Transverse colon (tissue), 4 donors: ENCODE measurements around the gene ZNF160. TPM values are rescaled to one million over a fixed set of nuclear protein-coding genes. Genes with fewer than 3 reads are reported as not detected.

Experiments
- DNase-seq: peaks from one replicate; pipeline ENCODE4 v3.0.0-alpha.2; 2019
- H3K27ac ChIP-seq, 4 donors: fragments of 200-600 bp; sonication (generic); 2 replicates each; pipeline ENCODE4 v1.5.1; 2016 to 2018; ENCODE audit warnings: inconsistent platforms in 4 of 4
- H3K27me3 ChIP-seq: fragments of 200-600 bp; sonication (generic); 2 replicates; pipeline ENCODE4 v1.5.1; 2017; ENCODE audit warnings: inconsistent platforms
- H3K36me3 ChIP-seq, 4 donors: fragments of 200-600 bp; sonication (generic); 2 replicates each; pipeline ENCODE4 v1.5.1; 2017 to 2019; ENCODE audit warnings: inconsistent platforms in 4 of 4
- H3K4me1 ChIP-seq, 4 donors: fragments of 200-600 bp; sonication (generic); 2 replicates each; pipeline ENCODE4 v1.5.1; 2017 to 2020; ENCODE audit warnings: inconsistent platforms in 4 of 4
- H3K4me3 ChIP-seq, 4 donors: fragments of 200-600 bp; sonication (generic); 1 replicate in 1 of 4; 2 replicates in 3 of 4; pipeline versions ENCODE4 v1.5.1 to v1.6.1; 2017 to 2019; ENCODE audit warnings: inconsistent platforms in 4 of 4
- H3K9me3 ChIP-seq, 2 donors: fragments of 200-600 bp; sonication (generic); 2 replicates each; pipeline ENCODE4 v1.5.1; 2017 to 2019; ENCODE audit warnings: inconsistent platforms in 2 of 2
- CTCF ChIP-seq, 5 experiments: fragments of 200-600 bp in 3 of 5; fragments of 450-650 bp in 2 of 5; sonication (generic) in 3 of 5; IDR thresholded peaks; 1 replicate in 2 of 5; 2 replicates in 3 of 5; pipeline ENCODE4 v1.5.1; 2016 to 2017; ENCODE audit warnings: antibody characterized with exemption in 5 of 5, inconsistent platforms in 3 of 5, mild to moderate bottlenecking in 2 of 5, moderate library complexity in 1 of 5
- EP300 ChIP-seq: sonication (generic); formaldehyde crosslinking; IDR thresholded peaks from one replicate; pipeline ENCODE4 v1.6.1; 2017; ENCODE audit warnings: antibody characterized with exemption, low read depth
- POLR2A ChIP-seq: fragments of 450-650 bp; IDR thresholded peaks from one replicate; pipeline ENCODE4 v1.6.1; 2016; ENCODE audit warnings: antibody characterized with exemption, mild to moderate bottlenecking, moderate library complexity
- POLR2AphosphoS5 ChIP-seq, 3 donors: sonication (generic); formaldehyde crosslinking; IDR thresholded peaks; one replicate each; pipeline ENCODE4 v1.6.1; 2016; ENCODE audit warnings: antibody characterized with exemption in 3 of 3
- WGBS, 2 donors: methylation state at CpG; one replicate each; pipeline ENCODE4 v1.1.5; 2018; ENCODE audit warnings: low coverage in 1 of 2; 5-methylcytosine and 5-hydroxymethylcytosine counted together
- in situ Hi-C, 4 donors: fragments of 200-750 bp; cut with MboI; loops; one replicate each; pipeline versions ENCODE4 v1.15.0 to v1.15.1; 2017; ENCODE audit warnings: low sequenced_read_pairs in 3 of 4, low pct_ligation_motif_present in 1 of 4, low pct_unique_long_range_greater_than_20kb in 1 of 4
- intact Hi-C: fragments of 100-400 bp; cut with DNase I; formaldehyde crosslinking; loops from one replicate; pipeline ENCODE4 v1.15.1; 2023; ENCODE audit warnings: low total_unique reads
- total RNA-seq, 4 donors: library from RNA; depleted of rRNA; stranded (reverse); fragments of >200 nt; gene quantifications; one replicate each; pipeline ENCODE4 v1.1.0, GENCODE V29; 2016

Gene ZNF160
- total RNA-seq, 4 donors from 2014 or later: 23.9 to 47.0 (median 33.6) TPM

GRCh38 chr19:53078668-53079067 is 24.6 kb downstream of the ZNF160 start:
- DNase-seq: no peak
- Histone ChIP-seq H3K27me3 (no peaks in the 10 kb centered on the region), H3K36me3 (peaks cover 0 to 88% (median 20%) of the 10 kb centered on the region in 4 donors), H3K9me3 (peaks cover 28 to 29% of the 10 kb centered on the region in 2 donors), H3K4me1 (no peaks in the 10 kb centered on the region), H3K4me3 (no peak overlapping the region), H3K27ac (no peak overlapping the region)
- in situ Hi-C loops: no loop called here
- intact Hi-C loops: no loop called here
- 92 to 100% methylated on average over 1 of the region's 1 CpG for WGBS, 2 donors
- TF ChIP-seq POLR2AphosphoS5 (IDR thresholded peaks at IDR 0.05) (no peak), EP300 (no peak), POLR2A (no peak), CTCF (IDR thresholded peaks at IDR 0.05) (no peak)

GRCh38 chr19:53076984-53077383 is 26.2 kb downstream of the ZNF160 start:
- Histone ChIP-seq H3K4me1 (no peaks in the 10 kb centered on the region), H3K27ac (no peak overlapping the region), H3K9me3 (peaks cover 39 to 42% of the 10 kb centered on the region in 2 donors), H3K27me3 (no peaks in the 10 kb centered on the region), H3K4me3 (no peak overlapping the region), H3K36me3 (peaks cover 0 to 88% (median 31%) of the 10 kb centered on the region in 4 donors)
- intact Hi-C loops: no loop called here
- TF ChIP-seq POLR2AphosphoS5 (IDR thresholded peaks at IDR 0.05) (no peak), CTCF (IDR thresholded peaks at IDR 0.05) (peak in 3 of 5 experiments; percentile 29 to 53 (median 36)), EP300 (no peak), POLR2A (no peak)
- 75 to 100% methylated on average over 1 to 10 of the region's 10 CpGs for WGBS, 2 donors
- DNase-seq: peak; percentile 18
- in situ Hi-C loops: no loop called here

GRCh38 chr19:53068834-53069233 is 34.4 kb downstream of the ZNF160 start:
- WGBS, 2 donors: 89 to 93% methylated on average over 4 to 5 of the region's 5 CpGs
- Histone ChIP-seq H3K27ac (no peak overlapping the region), H3K27me3 (no peaks in the 10 kb centered on the region), H3K36me3 (peaks cover 5 to 73% (median 37%) of the 10 kb centered on the region in 4 donors), H3K4me3 (no peak overlapping the region), H3K4me1 (no peaks in the 10 kb centered on the region), H3K9me3 (peaks cover 76 to 88% of the 10 kb centered on the region in 2 donors)
- in situ Hi-C loops (no loop called here), intact Hi-C loops (no loop called here)
- TF ChIP-seq CTCF (IDR thresholded peaks at IDR 0.05) (no peak), EP300 (no peak), POLR2AphosphoS5 (IDR thresholded peaks at IDR 0.05) (no peak), POLR2A (no peak)
- no peak for DNase-seq

GRCh38 chr19:53068199-53068598 is 35.0 kb downstream of the ZNF160 start:
- H3K27ac ChIP-seq: no peak overlapping the region
- WGBS, 2 donors: 93 to 100% methylated on average over 2 to 4 of the region's 4 CpGs
- H3K27me3 ChIP-seq: no peaks in the 10 kb centered on the region
- no peak overlapping the region for H3K4me3 ChIP-seq
- H3K9me3 ChIP-seq: peaks cover 75 to 88% of the 10 kb centered on the region in 2 donors
- no peak for TF ChIP-seq EP300
- TF ChIP-seq POLR2AphosphoS5 (IDR thresholded peaks at IDR 0.05): no peak
- TF ChIP-seq POLR2A: no peak
- no peak for DNase-seq
- intact Hi-C loops (no loop called here), in situ Hi-C loops (no loop called here)
- no peaks in the 10 kb centered on the region for H3K4me1 ChIP-seq
- H3K36me3 ChIP-seq: peaks cover 5 to 67% (median 32%) of the 10 kb centered on the region in 4 donors

GRCh38 chr19:53057904-53058580 is 45.2 kb downstream of the ZNF160 start:
- in situ Hi-C loops: no loop called here
- Histone ChIP-seq H3K27me3 (peaks cover 12% of the 10 kb centered on the region), H3K36me3 (no peaks in the 10 kb centered on the region), H3K4me1 (no peaks in the 10 kb centered on the region), H3K4me3 (no peak overlapping the region), H3K9me3 (peaks cover 27 to 44% of the 10 kb centered on the region in 2 donors), H3K27ac (no peak overlapping the region)
- no peak for DNase-seq
- WGBS, 2 donors: 36 to 41% methylated on average over 20 to 59 of the region's 59 CpGs
- TF ChIP-seq CTCF (IDR thresholded peaks at IDR 0.05): no peak
- no peak for TF ChIP-seq POLR2AphosphoS5 (IDR thresholded peaks at IDR 0.05)
- no peak for TF ChIP-seq EP300
- TF ChIP-seq POLR2A: no peak
- intact Hi-C loops: no loop called here
